DND-41 (cell line): Measurements from ENCODE around the gene HSPA1A.

Source experiments
- CTCF ChIP-seq: IDR thresholded peaks from 2 replicates; pipeline ENCODE4 v1.5.1; 2012; ENCODE audit warnings: borderline replicate concordance, low read length, moderate library complexity, mild to moderate bottlenecking; ENCODE audit not compliant: poor library complexity, severe bottlenecking; ENCODE audit errors: extremely low read depth
- EZH2 ChIP-seq: IDR thresholded peaks from 3 replicates; pipeline ENCODE4 v1.6.1; 2012; ENCODE audit warnings: borderline replicate concordance, low read depth, mild to moderate bottlenecking, moderate library complexity, low read length, inconsistent platforms; ENCODE audit not compliant: severe bottlenecking

GRCh38 chr6:31792090-31792374 is 23.3 kb upstream of the HSPA1A start:
- no peak for TF ChIP-seq CTCF
- TF ChIP-seq EZH2, result no peak
